WTC11 (cell line): ENCODE data around the gene STOM. TPM values are rescaled to one million over a fixed set of nuclear protein-coding genes. Genes with fewer than 3 reads are reported as not detected.

Experiments used
- ATAC-seq: fragments of 200-7000 bp; cut with Tn5 transposase; 2 replicates; pipeline ENCODE4 v1.10.0; 2021; ENCODE audit warnings: mild to moderate bottlenecking, moderate library complexity
- CTCF ChIA-PET: fragments of 300-600 bp; sonication (Branson Sonifier 250); formaldehyde crosslinking; loops from one replicate; lab custom pipeline; 2021; ENCODE audit warnings: antibody characterized with exemption; lab: Charles Lee
- POLR2A ChIA-PET: fragments of 350-600 bp; sonication (Branson Sonifier 250); formaldehyde crosslinking; loops from one replicate; lab custom pipeline; 2021; ENCODE audit warnings: antibody characterized with exemption; lab: Charles Lee
- DNase-seq: peaks from one replicate; pipeline ENCODE4 v3.0.0; 2021; ENCODE audit warnings: low spot score
- H3K27ac Mint-ChIP-seq: 2 replicates; pipeline ENCODE4 v1.8.0; 2021; ENCODE audit warnings: mixed read lengths
- H3K27me3 Mint-ChIP-seq: 2 replicates; pipeline ENCODE4 v1.8.0; 2021; ENCODE audit warnings: low read depth, mild to moderate bottlenecking, moderate library complexity, mixed read lengths
- H3K36me3 Mint-ChIP-seq: 2 replicates; pipeline ENCODE4 v1.8.0; 2021; ENCODE audit warnings: mixed read lengths
- H3K4me1 Mint-ChIP-seq: 2 replicates; pipeline ENCODE4 v1.8.0; 2022; ENCODE audit warnings: mixed read lengths
- H3K4me3 Mint-ChIP-seq: 2 replicates; pipeline ENCODE4 v1.8.0; 2021; ENCODE audit warnings: mild to moderate bottlenecking, moderate library complexity, mixed read lengths
- H3K9me3 Mint-ChIP-seq: 2 replicates; pipeline ENCODE4 v1.8.0; 2021; ENCODE audit warnings: mixed read lengths
- AFF4 ChIP-seq: sonication (generic); formaldehyde crosslinking; IDR thresholded peaks from 2 replicates; pipeline ENCODE4 v1.8.1; 2023; ENCODE audit warnings: mild to moderate bottlenecking, missing genetic modification reagents, borderline replicate concordance
- CBFB ChIP-seq: sonication (generic); formaldehyde crosslinking; IDR thresholded peaks from 2 replicates; pipeline ENCODE4 v1.8.1; 2022; ENCODE audit warnings: mild to moderate bottlenecking, low read depth, missing genetic modification reagents
- CTCF ChIP-seq: fragments of 200-600 bp; IDR thresholded peaks from 2 replicates; pipeline ENCODE4 v1.8.0; 2022; ENCODE audit warnings: antibody characterized with exemption
- FOXP1 ChIP-seq: sonication (generic); formaldehyde crosslinking; IDR thresholded peaks from 2 replicates; pipeline ENCODE4 v1.8.0; 2022; ENCODE audit warnings: missing genetic modification reagents, mild to moderate bottlenecking, moderate library complexity, borderline replicate concordance
- GTF2I ChIP-seq: fragments of 250-450 bp; sonication (Bioruptor Pico); conservative IDR thresholded peaks from 2 replicates; pipeline ENCODE4 v1.4.0; 2021; ENCODE audit warnings: mild to moderate bottlenecking
- MLX ChIP-seq: sonication (generic); formaldehyde crosslinking; IDR thresholded peaks from 2 replicates; pipeline ENCODE4 v1.8.1; 2023; ENCODE audit warnings: mild to moderate bottlenecking, missing genetic modification reagents, moderate library complexity
- MYBL2 ChIP-seq: sonication (generic); formaldehyde crosslinking; IDR thresholded peaks from 2 replicates; pipeline ENCODE4 v1.8.1; 2023; ENCODE audit warnings: mild to moderate bottlenecking, moderate library complexity, missing genetic modification reagents
- NFATC4 ChIP-seq: fragments of 250-450 bp; sonication (Bioruptor Pico); IDR thresholded peaks from 2 replicates; pipeline ENCODE4 v1.9.0; 2021; ENCODE audit warnings: mild to moderate bottlenecking
- NR1H2 ChIP-seq: sonication (generic); formaldehyde crosslinking; IDR thresholded peaks from 2 replicates; pipeline ENCODE4 v1.9.0; 2021; ENCODE audit warnings: mild to moderate bottlenecking, moderate library complexity, missing genetic modification reagents
- NR3C1 ChIP-seq: sonication (generic); formaldehyde crosslinking; conservative IDR thresholded peaks from 2 replicates; pipeline ENCODE4 v1.8.1; 2023; ENCODE audit warnings: low read depth, mild to moderate bottlenecking, missing genetic modification reagents
- PRDM15 ChIP-seq: sonication (generic); formaldehyde crosslinking; IDR thresholded peaks from 2 replicates; pipeline ENCODE4 v1.8.0; 2022; ENCODE audit warnings: missing genetic modification reagents
- SMAD3 ChIP-seq: sonication (generic); formaldehyde crosslinking; IDR thresholded peaks from 2 replicates; pipeline ENCODE4 v1.8.0; 2022; ENCODE audit warnings: missing genetic modification reagents, mild to moderate bottlenecking, borderline replicate concordance
- TCF7 ChIP-seq: sonication (generic); formaldehyde crosslinking; IDR thresholded peaks from 2 replicates; pipeline ENCODE4 v1.8.0; 2022; ENCODE audit warnings: mild to moderate bottlenecking, low read depth, missing genetic modification reagents, moderate library complexity
- USF1 ChIP-seq: sonication (generic); formaldehyde crosslinking; IDR thresholded peaks from 2 replicates; pipeline ENCODE4 v1.8.0; 2022; ENCODE audit warnings: mild to moderate bottlenecking, missing genetic modification reagents
- ZNF317 ChIP-seq: sonication (generic); formaldehyde crosslinking; IDR thresholded peaks from 2 replicates; pipeline ENCODE4 v1.8.1; 2023; ENCODE audit warnings: low read depth, mild to moderate bottlenecking, moderate library complexity, missing genetic modification reagents, borderline replicate concordance
- ZNF396 ChIP-seq: fragments of 250-450 bp; sonication (Bioruptor Pico); IDR thresholded peaks from 2 replicates; pipeline ENCODE4 v1.8.0; 2021; ENCODE audit warnings: mild to moderate bottlenecking, moderate library complexity, borderline replicate concordance
- ZNF423 ChIP-seq: fragments of 250-450 bp; sonication (Bioruptor Pico); IDR thresholded peaks from 2 replicates; pipeline ENCODE4 v2.1.2; 2022; ENCODE audit warnings: mild to moderate bottlenecking, moderate library complexity
- ZNF512 ChIP-seq: sonication (generic); formaldehyde crosslinking; IDR thresholded peaks from 2 replicates; pipeline ENCODE4 v1.8.1; 2022; ENCODE audit warnings: missing genetic modification reagents, borderline replicate concordance
- ZNF671 ChIP-seq: fragments of 250-450 bp; sonication (Bioruptor Pico); IDR thresholded peaks from 2 replicates; pipeline ENCODE4 v1.8.0; 2021; ENCODE audit warnings: mild to moderate bottlenecking
- ZSCAN18 ChIP-seq: fragments of 250-450 bp; sonication (Bioruptor Pico); IDR thresholded peaks from 2 replicates; pipeline ENCODE4 v2.1.2; 2022; ENCODE audit warnings: mild to moderate bottlenecking, moderate library complexity
- total RNA-seq: library from RNA; stranded (reverse); gene quantifications from 3 replicates; pipeline ENCODE4 v1.2.3, GENCODE V29; 2021

The STOM gene
- total RNA-seq, 1 experiment from 2014 or later, result 32.9 TPM

- Mint-ChIP-seq H3K4me1 (peaks cover 23% of the 10 kb centered on the region), H3K36me3 (no peaks in the 10 kb centered on the region), H3K9me3 (no peaks in the 10 kb centered on the region), H3K4me3 (no peak overlapping the region)
- ChIA-PET POLR2A (no interaction called here), CTCF (interaction anchor here (0.8 kb wide), 1 partner anchor 11 kb away, joined by 4 read pairs; no protein-coding TSS in a partner anchor)
- ATAC-seq (no peak), DNase-seq (no peak)
- no peak for TF ChIP-seq ZNF396
- TF ChIP-seq CTCF, result no peak
- TF ChIP-seq NR3C1 (CRISPR knock-in tag), result no peak
- no peak for TF ChIP-seq MLX
- no peak for TF ChIP-seq ZNF671
- TF ChIP-seq NR1H2 (CRISPR knock-in tag), result no peak
- no peak for TF ChIP-seq SMAD3 (CRISPR knock-in tag)
- no peak for TF ChIP-seq CBFB
- no peak for TF ChIP-seq GTF2I (CRISPR knock-in tag)
- TF ChIP-seq, all 79 proteins: peak for 0
- Mint-ChIP-seq H3K27ac (no peak overlapping the region), H3K27me3 (peaks cover 21% of the 10 kb centered on the region)
These were observed 68.2 kb downstream of the STOM start for GRCh38 chr9:121301881-121302286.

GRCh38 chr9:121300283-121301119, 69.5 kb downstream of the STOM start:
- ChIA-PET POLR2A (no interaction called here), CTCF (interaction anchor here (1.3 to 2.4 kb wide), 2 partner anchors 20 to 87 kb away, joined by 3 to 12 read pairs; no protein-coding TSS in a partner anchor)
- ATAC-seq (no peak), DNase-seq (no peak)
- Mint-ChIP-seq H3K27ac (no peak overlapping the region), H3K4me1 (peaks cover 23% of the 10 kb centered on the region), H3K27me3 (peaks cover 21% of the 10 kb centered on the region), H3K9me3 (no peaks in the 10 kb centered on the region), H3K36me3 (no peaks in the 10 kb centered on the region), H3K4me3 (peak overlapping the region; percentile 74)
- TF ChIP-seq TCF7 (CRISPR knock-in tag) (no peak), PRDM15 (no peak), NFATC4 (no peak), USF1 (no peak), ZNF512 (CRISPR knock-in tag) (no peak), NR3C1 (CRISPR knock-in tag) (no peak), MYBL2 (no peak), AFF4 (no peak), ZNF317 (CRISPR knock-in tag) (no peak), ZNF423 (CRISPR knock-in tag) (no peak), FOXP1 (CRISPR knock-in tag) (no peak), ZSCAN18 (CRISPR knock-in tag) (no peak)
